ENCODE results near the gene HIVEP1.

GRCh38 chr6:11970114-11970513, 42.0 kb upstream of the HIVEP1 start:
- TF ChIP-seq FOXM1 (IDR thresholded peaks at IDR 0.05; ENCODE audit: low read depth), result no peak
- no peak for TF ChIP-seq RFX5 (IDR thresholded peaks at IDR 0.05; ENCODE audit: low read length)
- TF ChIP-seq, protein P1, sequence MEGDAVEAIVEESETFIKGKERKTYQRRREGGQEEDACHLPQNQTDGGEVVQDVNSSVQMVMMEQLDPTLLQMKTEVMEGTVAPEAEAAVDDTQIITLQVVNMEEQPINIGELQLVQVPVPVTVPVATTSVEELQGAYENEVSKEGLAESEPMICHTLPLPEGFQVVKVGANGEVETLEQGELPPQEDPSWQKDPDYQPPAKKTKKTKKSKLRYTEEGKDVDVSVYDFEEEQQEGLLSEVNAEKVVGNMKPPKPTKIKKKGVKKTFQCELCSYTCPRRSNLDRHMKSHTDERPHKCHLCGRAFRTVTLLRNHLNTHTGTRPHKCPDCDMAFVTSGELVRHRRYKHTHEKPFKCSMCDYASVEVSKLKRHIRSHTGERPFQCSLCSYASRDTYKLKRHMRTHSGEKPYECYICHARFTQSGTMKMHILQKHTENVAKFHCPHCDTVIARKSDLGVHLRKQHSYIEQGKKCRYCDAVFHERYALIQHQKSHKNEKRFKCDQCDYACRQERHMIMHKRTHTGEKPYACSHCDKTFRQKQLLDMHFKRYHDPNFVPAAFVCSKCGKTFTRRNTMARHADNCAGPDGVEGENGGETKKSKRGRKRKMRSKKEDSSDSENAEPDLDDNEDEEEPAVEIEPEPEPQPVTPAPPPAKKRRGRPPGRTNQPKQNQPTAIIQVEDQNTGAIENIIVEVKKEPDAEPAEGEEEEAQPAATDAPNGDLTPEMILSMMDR (IDR thresholded peaks at IDR 0.05), result no peak
- TF ChIP-seq, protein P2, sequence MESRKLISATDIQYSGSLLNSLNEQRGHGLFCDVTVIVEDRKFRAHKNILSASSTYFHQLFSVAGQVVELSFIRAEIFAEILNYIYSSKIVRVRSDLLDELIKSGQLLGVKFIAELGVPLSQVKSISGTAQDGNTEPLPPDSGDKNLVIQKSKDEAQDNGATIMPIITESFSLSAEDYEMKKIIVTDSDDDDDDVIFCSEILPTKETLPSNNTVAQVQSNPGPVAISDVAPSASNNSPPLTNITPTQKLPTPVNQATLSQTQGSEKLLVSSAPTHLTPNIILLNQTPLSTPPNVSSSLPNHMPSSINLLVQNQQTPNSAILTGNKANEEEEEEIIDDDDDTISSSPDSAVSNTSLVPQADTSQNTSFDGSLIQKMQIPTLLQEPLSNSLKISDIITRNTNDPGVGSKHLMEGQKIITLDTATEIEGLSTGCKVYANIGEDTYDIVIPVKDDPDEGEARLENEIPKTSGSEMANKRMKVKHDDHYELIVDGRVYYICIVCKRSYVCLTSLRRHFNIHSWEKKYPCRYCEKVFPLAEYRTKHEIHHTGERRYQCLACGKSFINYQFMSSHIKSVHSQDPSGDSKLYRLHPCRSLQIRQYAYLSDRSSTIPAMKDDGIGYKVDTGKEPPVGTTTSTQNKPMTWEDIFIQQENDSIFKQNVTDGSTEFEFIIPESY (IDR thresholded peaks at IDR 0.05; ENCODE audit: borderline replicate concordance, low read depth), result no peak
- TF ChIP-seq REST (IDR thresholded peaks at IDR 0.05; ENCODE audit: low read depth, low read length), result no peak

All from SK-N-SH (cell line).